ENCODE results near the gene CDH4.

CDH4 gene

GRCh38 chr20:61534346-61534745, 282.3 kb downstream of the CDH4 start:
- H3K27ac Mint-ChIP-seq (ENCODE audit: low read depth) = no peak overlapping the region

DNA sequence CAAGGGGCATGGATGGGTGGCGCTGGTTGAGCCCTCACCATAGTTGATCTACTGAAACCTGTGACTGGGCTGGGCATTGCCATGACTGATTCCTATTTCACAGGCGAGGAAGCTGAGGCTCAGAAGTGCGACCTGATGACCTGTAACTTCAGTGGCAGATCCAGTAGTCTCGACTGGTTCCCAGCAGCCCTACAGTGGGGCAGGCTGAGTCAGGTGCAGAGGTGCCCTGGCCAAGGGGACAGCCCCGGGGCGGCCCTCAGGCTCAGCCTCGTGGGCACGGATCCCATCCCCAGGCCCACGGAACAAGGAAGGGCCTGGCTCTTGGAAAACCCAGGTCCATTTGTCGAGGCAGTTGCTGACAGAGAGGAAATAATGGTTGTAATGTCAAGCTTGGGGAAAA, 283.0 kb downstream of the CDH4 start:
- H3K4me3 Mint-ChIP-seq = no peak overlapping the region
- ATAC-seq (replicated peaks; ENCODE audit: extremely low read depth, poor library complexity, severe bottlenecking) = no peak
- no peak for DNase-seq (ENCODE audit: low spot score in 2 of 2)
- no peaks in the 10 kb centered on the region for H3K4me1 Mint-ChIP-seq
- H3K36me3 Mint-ChIP-seq (ENCODE audit: insufficient read depth) = no peaks in the 10 kb centered on the region
- no peaks in the 10 kb centered on the region for H3K27me3 Mint-ChIP-seq
- no peaks in the 10 kb centered on the region for H3K9me3 Mint-ChIP-seq
- no peak overlapping the region for H3K27ac Mint-ChIP-seq (ENCODE audit: low read depth)

More at GRCh38 chr20:61534346-61534745, 282.3 kb downstream of the CDH4 start:
- no peaks in the 10 kb centered on the region for H3K27me3 Mint-ChIP-seq
- H3K36me3 Mint-ChIP-seq (ENCODE audit: insufficient read depth) = no peaks in the 10 kb centered on the region
- no peak overlapping the region for H3K4me3 Mint-ChIP-seq
- ATAC-seq (replicated peaks; ENCODE audit: extremely low read depth, poor library complexity, severe bottlenecking) (no peak), DNase-seq (ENCODE audit: low spot score in 2 of 2) (no peak)
- no peaks in the 10 kb centered on the region for H3K9me3 Mint-ChIP-seq
- no peaks in the 10 kb centered on the region for H3K4me1 Mint-ChIP-seq

DNA sequence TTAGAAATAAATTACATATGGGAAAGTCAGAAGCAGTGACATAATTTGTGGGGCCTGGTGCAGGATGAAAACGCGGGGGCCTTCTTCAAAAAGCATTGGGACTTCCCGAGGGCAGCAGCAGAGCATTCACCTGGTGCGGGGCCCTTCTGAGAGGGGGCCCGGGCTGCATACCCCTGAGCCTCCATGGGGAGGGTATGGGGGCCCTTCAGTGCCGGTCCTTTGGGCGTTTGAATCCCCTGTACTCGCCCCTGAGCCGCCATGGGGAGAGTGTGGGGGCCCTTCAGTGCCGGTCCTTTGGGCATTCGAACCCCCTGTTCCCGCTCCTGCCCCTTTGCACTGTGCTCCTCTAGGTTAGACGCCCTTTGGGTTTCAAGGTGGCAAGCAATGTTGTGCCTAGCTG, 283.5 kb downstream of the CDH4 start:
- ATAC-seq (replicated peaks; ENCODE audit: extremely low read depth, poor library complexity, severe bottlenecking) (no peak), DNase-seq (ENCODE audit: low spot score in 2 of 2) (no peak)
- Mint-ChIP-seq H3K36me3 (ENCODE audit: insufficient read depth) (no peaks in the 10 kb centered on the region), H3K27me3 (no peaks in the 10 kb centered on the region), H3K9me3 (no peaks in the 10 kb centered on the region), H3K27ac (ENCODE audit: low read depth) (no peak overlapping the region), H3K4me1 (no peaks in the 10 kb centered on the region), H3K4me3 (no peak overlapping the region)

- no peaks in the 10 kb centered on the region for H3K36me3 Mint-ChIP-seq (ENCODE audit: insufficient read depth)
- no peak for ATAC-seq (replicated peaks; ENCODE audit: extremely low read depth, poor library complexity, severe bottlenecking)
- no peaks in the 10 kb centered on the region for H3K27me3 Mint-ChIP-seq
- H3K9me3 Mint-ChIP-seq = no peaks in the 10 kb centered on the region
- H3K4me1 Mint-ChIP-seq = no peaks in the 10 kb centered on the region
- H3K27ac Mint-ChIP-seq (ENCODE audit: low read depth) = no peak overlapping the region
- DNase-seq (ENCODE audit: low spot score in 2 of 2) = no peak
- no peak overlapping the region for H3K4me3 Mint-ChIP-seq
These were observed 283.9 kb downstream of the CDH4 start for GRCh38 chr20:61535956-61536355.

DNA sequence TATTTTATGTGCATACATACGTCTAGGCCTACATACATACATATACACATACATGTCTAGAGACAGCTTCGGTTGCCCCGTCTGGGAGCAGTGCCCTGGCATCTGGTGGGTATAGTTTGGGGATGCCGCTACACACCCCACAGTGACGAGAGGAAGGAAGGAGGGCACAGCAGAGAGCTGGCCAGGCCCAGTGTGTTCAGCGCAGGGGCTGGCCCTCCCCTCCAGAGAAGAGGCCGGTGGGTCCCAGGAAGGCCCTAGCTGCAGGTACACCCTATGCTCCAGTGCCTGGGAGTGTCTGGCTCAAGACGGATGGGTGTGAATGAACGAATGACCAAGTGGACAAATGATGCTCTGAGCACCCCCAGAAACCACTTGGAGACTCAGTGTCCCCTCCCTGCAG, 284.6 kb downstream of the CDH4 start:
- H3K4me3 Mint-ChIP-seq = no peak overlapping the region
- H3K27ac Mint-ChIP-seq (ENCODE audit: low read depth) = no peak overlapping the region
- ATAC-seq (replicated peaks; ENCODE audit: extremely low read depth, poor library complexity, severe bottlenecking) = no peak
- H3K4me1 Mint-ChIP-seq = no peaks in the 10 kb centered on the region
- no peaks in the 10 kb centered on the region for H3K27me3 Mint-ChIP-seq
- DNase-seq (ENCODE audit: low spot score in 2 of 2) = no peak
- H3K36me3 Mint-ChIP-seq (ENCODE audit: insufficient read depth) = no peaks in the 10 kb centered on the region
- no peaks in the 10 kb centered on the region for H3K9me3 Mint-ChIP-seq

DNA sequence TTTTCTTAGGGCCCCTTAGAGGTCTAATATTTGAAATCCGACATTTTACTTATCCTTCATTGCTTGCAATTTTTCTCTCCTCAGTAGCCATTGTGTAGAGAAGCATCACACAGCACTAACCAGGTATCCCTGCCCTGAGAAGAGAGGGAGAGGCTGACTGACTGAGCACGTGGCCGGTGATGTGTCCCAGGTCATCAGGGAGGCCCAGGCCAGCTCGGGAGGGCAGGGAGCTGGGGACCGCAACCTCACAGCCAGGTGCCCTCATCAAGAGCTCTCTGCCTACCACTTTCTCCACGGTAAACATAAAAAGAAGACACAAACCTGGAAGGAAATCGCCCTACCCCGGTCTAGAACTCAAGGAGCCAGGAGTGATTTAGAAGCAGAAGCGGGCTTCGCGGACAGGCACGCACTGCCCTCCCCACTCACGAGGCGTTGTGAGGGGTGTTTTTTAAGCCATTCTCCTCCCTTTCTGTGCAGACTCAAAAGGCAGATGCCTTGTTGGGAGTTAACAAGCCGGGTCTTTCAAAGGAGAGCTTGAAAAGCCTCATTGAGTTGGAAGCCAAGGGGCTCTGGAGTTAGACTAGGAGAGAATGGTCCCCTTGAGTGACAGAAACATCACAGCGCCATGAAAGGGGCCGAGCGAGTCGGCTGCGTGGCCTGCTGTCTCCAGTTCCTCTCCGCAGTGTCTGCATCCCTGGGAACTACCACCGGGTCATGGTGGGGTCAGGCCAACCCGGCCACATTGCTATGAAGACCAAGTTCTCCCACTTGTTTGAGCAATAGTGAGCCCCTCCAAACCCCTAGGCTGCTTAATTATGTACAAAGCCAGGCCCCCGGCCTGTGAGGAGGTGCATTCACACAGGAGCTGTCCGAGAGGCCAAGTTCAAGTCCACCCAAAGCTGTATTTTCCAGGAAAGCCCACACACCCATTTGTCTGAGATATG, 285.4 kb downstream of the CDH4 start:
- Mint-ChIP-seq H3K27ac (ENCODE audit: low read depth) (no peak overlapping the region), H3K27me3 (no peaks in the 10 kb centered on the region), H3K4me1 (no peaks in the 10 kb centered on the region), H3K4me3 (no peak overlapping the region), H3K36me3 (ENCODE audit: insufficient read depth) (no peaks in the 10 kb centered on the region), H3K9me3 (no peaks in the 10 kb centered on the region)
- DNase-seq (ENCODE audit: low spot score in 2 of 2) (no peak), ATAC-seq (replicated peaks; ENCODE audit: extremely low read depth, poor library complexity, severe bottlenecking) (no peak)

GRCh38 chr20:61538183-61538942, 286.3 kb downstream of the CDH4 start:
- no peak overlapping the region for H3K4me3 Mint-ChIP-seq
- no peaks in the 10 kb centered on the region for H3K4me1 Mint-ChIP-seq
- H3K36me3 Mint-ChIP-seq (ENCODE audit: insufficient read depth) = no peaks in the 10 kb centered on the region
- no peak for ATAC-seq (replicated peaks; ENCODE audit: extremely low read depth, poor library complexity, severe bottlenecking)
- no peak for DNase-seq (ENCODE audit: low spot score in 2 of 2)
- no peaks in the 10 kb centered on the region for H3K9me3 Mint-ChIP-seq
- H3K27ac Mint-ChIP-seq (ENCODE audit: low read depth) = no peak overlapping the region
- no peaks in the 10 kb centered on the region for H3K27me3 Mint-ChIP-seq

DNA sequence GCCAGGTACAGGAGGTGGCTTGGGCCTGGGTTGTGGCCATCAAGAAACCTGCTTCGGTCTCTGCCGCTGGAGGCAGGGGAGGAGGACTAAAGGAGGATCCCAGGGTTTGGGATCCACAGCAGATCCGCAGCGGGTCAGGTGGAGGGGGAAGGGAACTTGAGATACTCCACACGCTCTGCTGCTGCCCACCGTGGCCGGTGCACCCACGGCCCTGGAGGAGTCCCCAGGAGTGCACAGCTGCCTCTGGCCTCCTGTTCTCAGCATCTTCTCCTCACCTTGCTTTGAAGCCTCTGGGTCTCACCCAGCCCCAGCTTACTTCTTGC, 286.8 kb downstream of the CDH4 start:
- Mint-ChIP-seq H3K27ac (ENCODE audit: low read depth) (no peak overlapping the region), H3K4me3 (no peak overlapping the region), H3K9me3 (no peaks in the 10 kb centered on the region), H3K27me3 (no peaks in the 10 kb centered on the region), H3K36me3 (ENCODE audit: insufficient read depth) (no peaks in the 10 kb centered on the region), H3K4me1 (no peaks in the 10 kb centered on the region)
- no peak for DNase-seq (ENCODE audit: low spot score in 2 of 2)
- no peak for ATAC-seq (replicated peaks; ENCODE audit: extremely low read depth, poor library complexity, severe bottlenecking)

- H3K27ac Mint-ChIP-seq (ENCODE audit: low read depth) = no peak overlapping the region
These were observed 287.8 kb downstream of the CDH4 start for GRCh38 chr20:61539706-61540360.

GRCh38 chr20:61541537-61541936, 289.5 kb downstream of the CDH4 start:
- no peak overlapping the region for H3K4me3 Mint-ChIP-seq
- no peaks in the 10 kb centered on the region for H3K36me3 Mint-ChIP-seq (ENCODE audit: insufficient read depth)
- H3K27me3 Mint-ChIP-seq = no peaks in the 10 kb centered on the region
- peaks cover 6% of the 10 kb centered on the region for H3K9me3 Mint-ChIP-seq
- H3K4me1 Mint-ChIP-seq = no peaks in the 10 kb centered on the region
- H3K27ac Mint-ChIP-seq (ENCODE audit: low read depth) = no peak overlapping the region
- ATAC-seq (replicated peaks; ENCODE audit: extremely low read depth, poor library complexity, severe bottlenecking) = no peak
- no peak for DNase-seq (ENCODE audit: low spot score in 2 of 2)

More at GRCh38 chr20:61539706-61540360, 287.8 kb downstream of the CDH4 start:
- Mint-ChIP-seq H3K4me1 (no peaks in the 10 kb centered on the region), H3K9me3 (no peaks in the 10 kb centered on the region), H3K4me3 (no peak overlapping the region), H3K27me3 (no peaks in the 10 kb centered on the region), H3K36me3 (ENCODE audit: insufficient read depth) (no peaks in the 10 kb centered on the region)
- no peak for DNase-seq (ENCODE audit: low spot score in 2 of 2)
- no peak for ATAC-seq (replicated peaks; ENCODE audit: extremely low read depth, poor library complexity, severe bottlenecking)

DNA sequence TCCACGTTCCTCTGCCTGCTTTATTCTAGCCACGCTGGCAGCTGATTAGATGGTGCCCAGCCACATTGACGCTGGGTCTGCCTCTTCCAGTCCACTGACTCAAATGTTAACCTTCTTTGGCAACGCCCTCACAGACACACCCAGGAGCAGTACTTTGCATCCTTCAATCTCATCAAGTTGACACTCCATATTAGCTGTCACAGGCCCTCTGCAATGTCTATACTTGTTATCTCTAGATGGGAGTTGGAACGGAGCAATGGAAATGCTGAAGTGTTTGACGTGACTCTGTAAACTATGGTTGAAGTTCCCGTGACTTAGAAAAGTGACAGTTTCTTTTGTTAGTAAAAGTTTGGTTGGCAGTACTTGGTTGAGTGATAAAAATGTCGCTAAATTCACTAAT, 291.0 kb downstream of the CDH4 start:
- no peak for DNase-seq (ENCODE audit: low spot score in 2 of 2)
- no peak overlapping the region for H3K4me3 Mint-ChIP-seq
- H3K27ac Mint-ChIP-seq (ENCODE audit: low read depth) = no peak overlapping the region
- no peaks in the 10 kb centered on the region for H3K36me3 Mint-ChIP-seq (ENCODE audit: insufficient read depth)
- peaks cover 4% of the 10 kb centered on the region for H3K27me3 Mint-ChIP-seq
- no peaks in the 10 kb centered on the region for H3K4me1 Mint-ChIP-seq
- peaks cover 6% of the 10 kb centered on the region for H3K9me3 Mint-ChIP-seq
- ATAC-seq (replicated peaks; ENCODE audit: extremely low read depth, poor library complexity, severe bottlenecking) = no peak

- H3K4me1 Mint-ChIP-seq = no peaks in the 10 kb centered on the region
- H3K27ac Mint-ChIP-seq (ENCODE audit: low read depth) = no peak overlapping the region
- no peak for DNase-seq (ENCODE audit: low spot score in 2 of 2)
- H3K9me3 Mint-ChIP-seq = peaks cover 6% of the 10 kb centered on the region
- no peaks in the 10 kb centered on the region for H3K36me3 Mint-ChIP-seq (ENCODE audit: insufficient read depth)
- peaks cover 14% of the 10 kb centered on the region for H3K27me3 Mint-ChIP-seq
- ATAC-seq (replicated peaks; ENCODE audit: extremely low read depth, poor library complexity, severe bottlenecking) = no peak
- no peak overlapping the region for H3K4me3 Mint-ChIP-seq
These were observed 292.1 kb downstream of the CDH4 start for GRCh38 chr20:61543931-61544745.

Measured in central memory CD8-positive, alpha-beta T cell (primary cell).